ACHN (cell line): ENCODE data around the gene PIK3R1.

Experiments used
- DNase-seq: peaks from one replicate; pipeline ENCODE4 v3.0.0-alpha.2; 2015
- in situ Hi-C: cut with HindIII; loops from 2 replicates; pipeline ENCODE4 v1.10.0; 2017; ENCODE audit warnings: low sequenced_read_pairs, low pct_ligation_motif_present, low pct_unique_long_range_greater_than_20kb

The PIK3R1 gene

GRCh38 chr5:68299575-68299974 lies 84.0 kb downstream of the PIK3R1 start:
- in situ Hi-C loops, result loop anchor here (25.0 kb wide), 1 partner anchor 163 kb away; no protein-coding TSS in a partner anchor
- no peak for DNase-seq

DNA sequence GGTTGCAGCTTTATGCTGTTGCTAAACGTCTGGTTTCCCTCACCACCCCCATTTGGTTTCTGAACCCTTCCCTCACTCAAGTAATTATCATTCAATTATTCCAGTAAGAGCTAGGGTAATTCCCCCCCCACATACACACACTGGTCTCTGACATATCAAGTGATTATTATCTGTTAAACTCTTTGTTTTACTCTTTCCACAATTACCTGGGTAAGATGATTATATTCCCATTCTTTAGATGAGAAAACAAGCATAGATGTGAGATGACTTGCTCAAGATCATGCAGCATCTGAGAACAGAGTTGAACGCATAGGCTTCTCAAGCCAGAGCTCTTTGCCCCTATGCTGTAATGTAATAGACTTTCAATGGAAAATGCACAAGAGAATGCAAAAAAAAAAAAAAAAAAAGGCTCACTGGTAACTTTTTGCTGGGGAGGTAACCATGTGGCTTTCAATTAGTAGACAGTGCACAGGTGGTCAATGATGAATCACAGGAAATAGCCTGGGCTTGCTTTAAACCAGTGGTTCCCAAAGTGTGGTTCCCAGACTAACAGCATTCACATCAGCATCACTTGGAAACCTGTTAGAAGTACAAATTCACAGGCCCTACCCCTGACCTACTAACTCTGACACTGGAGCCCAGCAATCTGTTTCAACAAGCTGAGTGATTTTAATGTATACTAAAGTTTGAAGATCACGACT lies 87.6 kb downstream of the PIK3R1 start:
- in situ Hi-C loops, result no loop called here
- DNase-seq, result no peak

DNA sequence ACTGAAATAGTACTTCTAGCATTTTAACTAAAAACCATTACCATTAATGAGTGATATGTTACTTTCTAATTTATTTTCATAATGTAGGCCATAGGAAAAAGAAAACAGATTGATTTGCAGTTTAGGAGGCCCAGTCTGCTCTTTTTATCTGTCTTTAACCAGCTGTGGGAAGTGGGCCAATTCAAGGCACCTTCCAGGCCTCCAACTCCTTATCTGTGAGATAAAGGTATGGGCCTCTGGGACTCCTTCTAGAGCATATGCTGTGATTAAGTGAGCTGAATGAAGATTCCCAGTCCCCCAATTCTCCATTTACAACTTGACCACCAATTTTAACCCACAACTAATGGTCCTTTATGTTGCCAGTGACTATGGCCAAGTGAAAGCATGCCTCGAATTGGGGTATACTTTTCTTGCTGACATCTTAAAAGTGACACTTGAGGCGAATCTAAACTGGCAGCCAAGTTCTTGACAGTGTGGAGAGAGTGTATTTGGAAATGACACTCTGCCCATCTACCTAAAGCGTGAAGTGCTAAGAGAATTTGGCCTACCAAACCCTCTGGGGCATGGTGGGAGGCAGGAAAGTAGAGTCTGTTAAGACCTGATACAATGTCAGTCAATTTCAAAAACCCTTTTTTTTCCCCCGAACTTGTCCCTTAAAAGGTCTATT lies 88.3 kb downstream of the PIK3R1 start:
- DNase-seq, result no peak
- in situ Hi-C loops, result no loop called here

GRCh38 chr5:68304421-68305052 lies 89.0 kb downstream of the PIK3R1 start:
- no peak for DNase-seq
- in situ Hi-C loops, result no loop called here

GRCh38 chr5:68305223-68305870 lies 89.8 kb downstream of the PIK3R1 start:
- no peak for DNase-seq
- in situ Hi-C loops, result no loop called here

DNA sequence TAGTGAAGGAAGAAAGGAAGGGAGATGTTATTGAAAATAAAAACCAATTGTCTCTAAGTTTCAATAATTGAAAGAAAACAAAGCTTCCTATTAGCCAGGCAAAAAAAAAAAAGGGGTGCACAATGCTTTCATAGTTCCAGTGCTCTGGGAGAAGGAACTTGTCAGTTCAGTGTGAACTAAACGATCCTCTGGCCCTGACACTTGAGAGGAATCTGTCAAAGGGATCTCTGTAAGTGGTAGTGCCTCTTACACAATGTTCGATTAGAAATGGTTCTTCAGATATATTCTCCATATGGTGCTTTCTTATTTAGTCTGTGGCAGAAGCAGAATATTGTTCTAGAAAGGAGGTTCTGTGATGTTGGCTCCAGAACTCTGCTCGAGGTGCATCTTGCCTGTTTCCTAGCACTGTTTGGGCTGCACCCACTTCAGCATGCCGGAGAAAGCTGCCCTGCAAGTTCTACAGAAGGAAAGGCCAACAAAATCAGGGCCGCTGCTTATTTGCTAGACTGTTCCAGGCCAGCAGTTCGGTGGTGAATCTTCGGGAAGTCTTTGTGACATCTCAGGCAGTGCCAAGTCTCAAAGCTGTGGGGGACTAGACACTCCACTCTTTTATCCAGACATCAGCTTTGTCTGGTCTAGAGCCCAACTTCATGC lies 90.9 kb downstream of the PIK3R1 start:
- no peak for DNase-seq
- in situ Hi-C loops, result no loop called here

GRCh38 chr5:68313336-68313735 lies 97.8 kb downstream of the PIK3R1 start:
- in situ Hi-C loops, result no loop called here
- DNase-seq, result no peak

- in situ Hi-C loops, result no loop called here
- DNase-seq, result no peak
Observed at GRCh38 chr5:68314465-68314864, 98.9 kb downstream of the PIK3R1 start.

DNA sequence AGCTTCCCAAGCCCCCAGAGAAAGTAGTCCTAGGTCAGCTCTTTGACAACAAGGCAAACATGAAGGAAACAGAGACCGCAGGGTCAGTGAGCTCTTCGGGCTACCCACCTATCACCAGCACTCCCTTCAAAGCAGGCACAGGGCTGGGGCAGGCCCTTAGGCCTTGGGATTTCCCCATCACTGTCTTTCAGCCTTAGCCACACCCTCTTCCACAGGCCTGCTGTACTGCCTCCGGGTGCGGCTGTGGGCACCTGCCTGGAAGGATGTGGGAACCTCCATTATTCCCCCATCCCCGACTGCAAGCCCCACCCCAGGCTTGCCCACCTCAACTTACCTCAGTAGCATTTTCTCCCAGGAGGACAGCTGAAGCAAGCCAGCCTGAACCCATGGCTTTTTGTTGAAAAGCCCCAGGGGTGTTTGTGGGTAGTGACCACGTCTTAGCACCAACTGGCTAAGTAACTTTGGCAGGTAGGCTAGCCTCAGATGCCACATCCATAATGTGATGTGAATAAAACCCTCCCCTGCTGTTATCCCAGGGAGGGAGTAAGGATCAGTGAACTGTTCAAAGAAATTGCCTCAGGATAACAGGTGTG lies 100.2 kb downstream of the PIK3R1 start:
- in situ Hi-C loops, result no loop called here
- DNase-seq, result no peak

DNA sequence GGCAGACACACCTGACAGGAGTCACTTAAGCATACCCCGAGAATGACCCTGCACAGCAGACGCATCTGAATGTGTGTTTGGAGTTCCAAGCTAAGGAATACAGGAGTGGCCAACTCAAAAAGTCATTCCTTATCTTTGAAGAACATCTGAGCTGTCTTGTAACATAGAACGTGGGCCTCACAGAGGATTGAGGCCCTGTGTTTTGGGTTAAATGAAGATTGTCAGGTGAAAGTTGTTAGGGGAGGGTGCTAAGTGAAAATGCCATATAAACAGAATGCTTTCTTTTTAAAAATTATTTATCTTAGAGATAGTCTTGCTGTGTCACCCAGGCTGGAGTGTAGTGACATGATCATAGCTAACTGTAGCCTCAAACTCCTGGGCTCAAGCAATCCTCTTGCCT lies 100.9 kb downstream of the PIK3R1 start:
- in situ Hi-C loops, result no loop called here
- no peak for DNase-seq

GRCh38 chr5:68317646-68318045 lies 102.1 kb downstream of the PIK3R1 start:
- in situ Hi-C loops, result no loop called here

GRCh38 chr5:68318955-68319705 lies 103.6 kb downstream of the PIK3R1 start:
- in situ Hi-C loops, result no loop called here
- DNase-seq, result peak; percentile 78

More at GRCh38 chr5:68317646-68318045, 102.1 kb downstream of the PIK3R1 start:
- no peak for DNase-seq

DNA sequence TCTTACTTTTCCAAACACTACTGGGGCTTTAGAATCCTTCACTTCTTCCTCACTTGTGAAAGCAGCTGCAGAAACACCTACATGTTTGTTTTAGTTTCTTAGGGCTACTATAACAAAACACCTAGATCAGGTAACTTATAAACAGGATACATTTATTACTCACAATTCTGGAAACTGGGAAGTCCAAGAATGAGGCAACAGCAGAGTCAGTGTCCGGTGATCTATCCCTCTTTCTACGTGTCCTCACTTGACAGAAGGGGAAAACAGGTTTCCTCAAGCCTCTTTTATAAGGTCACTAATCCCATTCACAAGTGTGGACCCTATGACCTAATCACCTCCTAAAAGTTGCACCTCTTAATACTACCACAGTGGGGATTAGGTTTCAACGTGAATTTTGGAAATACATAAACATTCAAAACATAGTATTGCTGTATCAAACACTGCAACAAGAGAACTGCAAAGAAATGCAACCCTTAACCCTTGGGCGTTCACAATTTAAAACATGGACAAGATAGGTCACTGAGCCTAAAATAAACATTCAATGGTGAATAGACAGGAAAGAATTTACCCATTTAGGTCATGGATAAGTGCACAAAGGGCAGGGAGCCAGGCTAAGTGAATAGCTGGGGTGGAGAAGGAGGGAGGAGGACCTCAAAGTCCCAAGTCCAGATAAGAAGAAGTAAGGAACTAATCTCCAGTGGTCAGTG lies 104.3 kb downstream of the PIK3R1 start:
- DNase-seq, result peak; percentile 75
- in situ Hi-C loops, result no loop called here

- in situ Hi-C loops, result no loop called here
Observed at GRCh38 chr5:68320413-68320986, 104.9 kb downstream of the PIK3R1 start.

GRCh38 chr5:68325065-68325580 lies 109.6 kb downstream of the PIK3R1 start:
- in situ Hi-C loops, result no loop called here
- no peak for DNase-seq

More at GRCh38 chr5:68320413-68320986, 104.9 kb downstream of the PIK3R1 start:
- no peak for DNase-seq

DNA sequence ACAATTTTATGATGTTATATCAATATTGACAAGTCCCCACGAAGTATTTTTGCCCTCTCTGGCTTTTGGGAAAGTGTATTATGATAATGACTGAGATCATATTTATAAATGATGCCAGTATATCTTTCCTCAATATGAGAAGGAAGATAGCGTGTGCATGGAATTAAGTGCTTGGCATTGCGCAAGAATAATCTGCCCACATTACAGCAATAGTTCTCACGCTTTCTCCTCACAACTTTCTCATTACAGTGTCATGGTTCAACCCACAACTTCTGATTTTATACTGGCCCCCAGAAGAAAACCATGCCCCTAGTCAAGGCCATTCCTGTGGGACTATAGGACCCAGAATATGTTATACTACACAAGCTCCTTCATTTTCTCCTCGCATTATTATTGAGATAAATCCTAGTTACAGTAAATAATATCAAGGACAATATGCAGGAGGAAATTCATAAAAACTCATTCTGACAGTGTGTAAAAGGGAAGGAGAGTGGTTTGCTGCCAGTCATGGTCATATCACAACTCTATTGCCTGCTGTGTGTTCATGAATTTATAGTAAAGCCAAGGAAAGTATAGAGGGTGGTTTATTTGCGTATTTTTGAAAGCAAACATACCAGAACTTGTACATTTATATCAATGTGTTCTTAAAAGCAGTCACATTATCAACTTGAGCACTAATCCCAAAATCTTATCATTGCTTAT lies 114.1 kb downstream of the PIK3R1 start:
- no peak for DNase-seq
- in situ Hi-C loops, result no loop called here
